Mesendoderm (in vitro differentiated cells): ENCODE measurements around the gene FAM120B.
"Not testable (repeated sequence)": the region's sequence is repeated elsewhere in the genome, so short reads cannot be mapped to it uniquely, and the experiment has no call there.

Source experiments
- DNase-seq: peaks from one replicate; pipeline ENCODE4 v3.0.0; 2013
- H2AK5ac ChIP-seq: 2 replicates; pipeline ENCODE4 v1.6.1; 2013; ENCODE audit warnings: low read length, inconsistent platforms
- H2BK120ac ChIP-seq: 2 replicates; pipeline ENCODE4 v1.6.1; 2013; ENCODE audit warnings: low read depth, mild to moderate bottlenecking, low read length, moderate library complexity, mixed read lengths
- H2BK15ac ChIP-seq: replicated peaks from 2 replicates; pipeline ENCODE4 v1.6.1; 2013; ENCODE audit warnings: low read depth, mild to moderate bottlenecking, moderate library complexity
- H2BK5ac ChIP-seq: 2 replicates; pipeline ENCODE4 v1.6.1; 2013; ENCODE audit warnings: low read length, inconsistent platforms
- H3K18ac ChIP-seq: 2 replicates; pipeline ENCODE4 v1.6.1; 2013; ENCODE audit warnings: mild to moderate bottlenecking, low read length, mixed read lengths
- H3K23ac ChIP-seq: one replicate; pipeline ENCODE4 v1.6.1; 2013; ENCODE audit warnings: low read length
- H3K27ac ChIP-seq: 2 replicates; pipeline ENCODE4 v1.5.1; 2013; ENCODE audit warnings: low read depth, mild to moderate bottlenecking, inconsistent platforms, low read length, moderate library complexity
- H3K27me3 ChIP-seq: 2 replicates; pipeline ENCODE4 v1.6.1; 2013; ENCODE audit warnings: low read length, control low read depth, mild to moderate bottlenecking, inconsistent platforms; ENCODE audit not compliant: insufficient read depth, poor library complexity
- H3K36me3 ChIP-seq: 2 replicates; pipeline ENCODE4 v1.6.1; 2013; ENCODE audit warnings: low read length, inconsistent platforms; ENCODE audit not compliant: control insufficient read depth, insufficient read depth
- H3K4ac ChIP-seq: one replicate; pipeline ENCODE4 v1.6.1; 2013; ENCODE audit warnings: low read depth, mild to moderate bottlenecking, low read length, moderate library complexity
- H3K4me1 ChIP-seq: 2 replicates; pipeline ENCODE4 v1.6.1; 2013; ENCODE audit warnings: low read depth, low read length, inconsistent platforms; ENCODE audit not compliant: control insufficient read depth
- H3K4me2 ChIP-seq: 2 replicates; pipeline ENCODE4 v1.6.1; 2013; ENCODE audit warnings: low read length
- H3K4me3 ChIP-seq: 2 replicates; pipeline ENCODE4 v1.5.1; 2013; ENCODE audit warnings: mild to moderate bottlenecking, low read length
- H3K56ac ChIP-seq: one replicate; pipeline ENCODE4 v1.6.1; 2013; ENCODE audit warnings: low read length
- H3K79me1 ChIP-seq: 2 replicates; pipeline ENCODE4 v1.6.1; 2013; ENCODE audit warnings: low read length, inconsistent platforms
- H3K79me2 ChIP-seq: 2 replicates; pipeline ENCODE4 v1.6.1; 2013; ENCODE audit warnings: mild to moderate bottlenecking, low read length; ENCODE audit not compliant: control insufficient read depth, insufficient read depth
- H3K9ac ChIP-seq: 2 replicates; pipeline ENCODE4 v1.6.1; 2013; ENCODE audit warnings: low read length, inconsistent platforms
- H4K5ac ChIP-seq: one replicate; pipeline ENCODE4 v1.6.1; 2013; ENCODE audit warnings: low read length
- H4K8ac ChIP-seq: one replicate; pipeline ENCODE4 v1.6.1; 2013; ENCODE audit warnings: low read depth, mild to moderate bottlenecking, control low read depth, low read length, moderate library complexity
- WGBS: extraction: QIAGEN DNeasy Blood & Tissue Kit; methylation state at CpG from one replicate; pipeline ENCODE4 v1.1.7; 2013; ENCODE audit warnings: low lambda C conversion rate, missing lambda C conversion rate; ENCODE audit not compliant: insufficient coverage; ENCODE audit errors: extremely low coverage; 5-methylcytosine and 5-hydroxymethylcytosine counted together

FAM120B gene

GRCh38 chr6:170317076-170317475 is 10.5 kb downstream of the FAM120B start:
- Histone ChIP-seq H3K9ac (no peak overlapping the region), H2BK15ac (no peak overlapping the region), H3K4me3 (no peak overlapping the region), H4K8ac (no peak overlapping the region), H3K4me2 (no peak overlapping the region), H3K27ac (no peak overlapping the region), H4K5ac (no peak overlapping the region), H2BK120ac (no peak overlapping the region), H3K4ac (no peak overlapping the region), H3K79me2 (no peaks in the 10 kb centered on the region), H3K27me3 (no peaks in the 10 kb centered on the region), H3K23ac (no peak overlapping the region), H3K4me1 (no peaks in the 10 kb centered on the region), H3K79me1 (peaks cover 4% of the 10 kb centered on the region), H3K36me3 (no peaks in the 10 kb centered on the region), H3K18ac (no peak overlapping the region), H2AK5ac (no peak overlapping the region), H2BK5ac (no peak overlapping the region), H3K56ac (no peak overlapping the region)
- no peak for DNase-seq
- WGBS = no CpG with 5 or more reads among the region's 1 CpG

DNA sequence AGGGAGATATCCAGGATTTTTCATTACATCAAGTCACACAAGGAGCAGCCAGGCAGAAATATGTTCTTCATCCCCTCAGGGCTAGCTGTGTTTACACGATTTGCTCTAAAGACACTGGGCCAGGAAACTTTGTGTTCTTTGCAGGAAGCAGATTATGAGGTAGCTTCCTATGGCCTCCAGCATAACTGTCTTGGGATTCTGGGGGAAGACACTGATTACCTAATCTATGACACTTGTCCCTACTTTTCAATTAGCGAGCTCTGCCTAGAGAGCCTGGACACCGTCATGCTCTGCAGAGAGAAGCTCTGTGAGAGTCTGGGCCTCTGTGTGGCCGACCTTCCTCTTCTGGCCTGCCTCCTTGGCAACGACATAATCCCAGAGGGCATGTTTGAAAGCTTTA is 11.2 kb downstream of the FAM120B start:
- Histone ChIP-seq H3K27me3 (no peaks in the 10 kb centered on the region), H3K4me2 (no peak overlapping the region), H3K56ac (no peak overlapping the region), H3K4ac (no peak overlapping the region), H4K5ac (no peak overlapping the region), H3K18ac (no peak overlapping the region), H4K8ac (no peak overlapping the region), H2BK120ac (no peak overlapping the region), H2BK15ac (no peak overlapping the region), H3K27ac (no peak overlapping the region), H3K36me3 (no peaks in the 10 kb centered on the region), H3K4me1 (no peaks in the 10 kb centered on the region), H3K23ac (no peak overlapping the region), H2AK5ac (no peak overlapping the region), H3K9ac (no peak overlapping the region), H3K79me2 (no peaks in the 10 kb centered on the region), H2BK5ac (no peak overlapping the region), H3K4me3 (no peak overlapping the region), H3K79me1 (peaks cover 4% of the 10 kb centered on the region)
- WGBS = no CpG with 5 or more reads among the region's 5 CpGs
- DNase-seq = no peak

DNA sequence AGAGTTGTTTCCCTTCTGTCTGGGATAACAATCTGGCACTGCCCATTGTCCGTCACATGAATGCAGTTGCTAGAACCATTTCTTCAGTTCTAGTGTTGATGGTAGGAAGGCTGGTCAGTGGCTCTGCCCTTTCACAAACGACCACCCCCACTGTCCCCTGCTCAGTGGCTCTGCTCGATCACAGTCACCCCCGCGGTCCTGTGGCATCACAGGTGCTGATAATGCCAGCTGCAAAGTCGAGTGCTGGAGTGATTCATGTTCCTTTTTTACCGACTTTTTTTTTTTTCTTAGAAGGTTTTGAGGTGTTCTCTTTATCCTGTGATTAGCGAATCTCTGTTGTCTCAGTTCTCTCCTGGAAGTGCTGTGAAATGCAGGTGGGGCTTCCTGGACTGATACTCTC is 22.8 kb downstream of the FAM120B start:
- Histone ChIP-seq H3K4me1 (no peaks in the 10 kb centered on the region), H3K4ac (no peak overlapping the region), H3K27ac (no peak overlapping the region), H2AK5ac (no peak overlapping the region), H3K4me3 (no peak overlapping the region), H3K27me3 (no peaks in the 10 kb centered on the region), H3K79me2 (no peaks in the 10 kb centered on the region), H3K79me1 (no peaks in the 10 kb centered on the region), H3K56ac (no peak overlapping the region), H3K36me3 (no peaks in the 10 kb centered on the region), H3K4me2 (no peak overlapping the region), H4K5ac (no peak overlapping the region), H2BK120ac (no peak overlapping the region), H3K18ac (no peak overlapping the region), H4K8ac (no peak overlapping the region), H2BK5ac (no peak overlapping the region), H3K9ac (no peak overlapping the region), H3K23ac (no peak overlapping the region), H2BK15ac (no peak overlapping the region)
- no CpG with 5 or more reads among the region's 8 CpGs for WGBS
- DNase-seq = no peak

DNA sequence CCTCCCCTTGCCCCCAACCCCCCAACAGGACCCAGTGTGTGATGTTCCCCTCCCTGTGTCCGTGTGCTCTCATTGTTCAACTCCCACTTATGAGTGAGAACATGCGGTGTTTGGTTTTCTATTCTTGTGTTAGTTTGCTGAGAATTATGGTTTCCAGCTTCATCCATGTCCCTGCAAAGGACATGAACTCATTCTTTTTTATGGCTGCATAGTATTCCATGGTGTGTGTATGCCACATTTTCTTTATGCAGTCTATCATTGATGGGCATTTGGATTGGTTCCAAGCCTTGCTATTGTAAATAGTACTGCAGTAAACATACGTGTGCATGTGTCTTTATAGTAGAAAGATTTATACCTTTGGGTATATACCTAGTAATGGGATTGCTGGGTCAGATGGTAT is 28.6 kb downstream of the FAM120B start:
- not testable (repeated sequence) for H3K56ac ChIP-seq, H4K8ac ChIP-seq, H3K9ac ChIP-seq, H3K4ac ChIP-seq, DNase-seq, H3K27ac ChIP-seq, H3K4me1 ChIP-seq, H2BK120ac ChIP-seq, H3K79me1 ChIP-seq, H4K5ac ChIP-seq, H3K36me3 ChIP-seq, H3K4me3 ChIP-seq, H2AK5ac ChIP-seq, H3K18ac ChIP-seq, H3K27me3 ChIP-seq, H2BK5ac ChIP-seq, H3K4me2 ChIP-seq, H2BK15ac ChIP-seq, H3K23ac ChIP-seq, H3K79me2 ChIP-seq
- WGBS = no CpG with 5 or more reads among the region's 3 CpGs

GRCh38 chr6:170344631-170345576 is 38.3 kb downstream of the FAM120B start:
- no peaks in the 10 kb centered on the region for H3K36me3 ChIP-seq
- no peak overlapping the region for H4K5ac ChIP-seq
- no peak overlapping the region for H3K4ac ChIP-seq
- H2BK15ac ChIP-seq = no peak overlapping the region
- no peak overlapping the region for H3K23ac ChIP-seq
- peaks cover 2% of the 10 kb centered on the region for H3K79me1 ChIP-seq
- no peak overlapping the region for H3K9ac ChIP-seq
- H2BK120ac ChIP-seq = no peak overlapping the region
- peak; percentile 90 for DNase-seq
- peak overlapping the region; percentile 47 for H3K27ac ChIP-seq
- no peak overlapping the region for H3K18ac ChIP-seq
- H3K27me3 ChIP-seq = no peaks in the 10 kb centered on the region
- H4K8ac ChIP-seq = no peak overlapping the region
- no peak overlapping the region for H3K4me2 ChIP-seq
- H3K79me2 ChIP-seq = no peaks in the 10 kb centered on the region
- H3K56ac ChIP-seq = peak overlapping the region; percentile 11
- no peak overlapping the region for H2AK5ac ChIP-seq
- no peak overlapping the region for H2BK5ac ChIP-seq
- H3K4me3 ChIP-seq = no peak overlapping the region
- peaks cover 5% of the 10 kb centered on the region for H3K4me1 ChIP-seq
- no CpG with 5 or more reads among the region's 10 CpGs for WGBS
